Measurements from ENCODE around the gene TAF1D.
"Not testable (repeated sequence)": the region's sequence is repeated elsewhere in the genome, so short reads cannot be mapped to it uniquely, and the experiment has no call there.

The TAF1D gene, protein sequence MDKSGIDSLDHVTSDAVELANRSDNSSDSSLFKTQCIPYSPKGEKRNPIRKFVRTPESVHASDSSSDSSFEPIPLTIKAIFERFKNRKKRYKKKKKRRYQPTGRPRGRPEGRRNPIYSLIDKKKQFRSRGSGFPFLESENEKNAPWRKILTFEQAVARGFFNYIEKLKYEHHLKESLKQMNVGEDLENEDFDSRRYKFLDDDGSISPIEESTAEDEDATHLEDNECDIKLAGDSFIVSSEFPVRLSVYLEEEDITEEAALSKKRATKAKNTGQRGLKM

DNA sequence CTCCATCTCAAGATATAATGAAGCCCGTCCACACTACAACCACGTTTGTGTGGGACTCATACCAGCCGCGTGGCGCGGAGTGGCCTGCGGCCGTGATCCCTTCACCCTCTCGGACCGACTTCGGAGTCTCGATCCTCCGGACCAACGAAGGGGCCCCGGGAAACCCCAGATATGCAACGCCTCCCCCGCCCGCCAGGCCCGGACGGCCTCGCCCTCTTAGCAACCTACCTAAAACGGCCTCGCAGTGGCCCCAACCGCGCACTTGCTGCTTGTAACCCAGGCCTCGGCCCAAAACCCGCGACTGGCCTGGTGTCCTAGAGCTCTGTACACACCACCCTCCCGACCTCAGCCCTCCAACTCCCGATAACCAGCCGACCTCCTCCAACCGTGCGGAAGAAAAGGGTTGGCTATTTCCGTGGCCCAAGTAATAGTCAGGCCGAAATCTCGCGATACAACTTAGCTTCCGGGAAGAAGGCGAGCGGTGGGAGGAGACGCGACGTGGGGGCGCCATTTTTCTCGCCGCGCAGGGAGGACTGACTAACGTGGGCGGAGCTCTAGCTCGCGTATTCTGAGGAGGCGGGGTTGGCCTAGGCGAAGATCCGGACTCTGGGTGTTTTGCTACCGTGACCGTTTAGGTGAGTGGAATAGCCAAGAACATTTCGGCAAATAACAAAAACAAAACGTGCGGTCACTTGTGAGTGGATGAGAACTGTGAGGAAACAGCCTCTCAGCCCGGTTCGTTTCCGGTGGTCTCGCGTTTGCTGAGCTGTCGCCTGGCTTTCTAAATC is at the start of gene TAF1D, which contains the start of gene C11orf54:
Gene TAF1D (minus strand): TSS at position 402 of the 788 bp plus-strand sequence. CDS start 2,191 bp downstream, outside the sequence.
Gene C11orf54 (plus strand): TSS at position 579 of the 788 bp plus-strand sequence. CDS start 5,722 bp downstream, outside the sequence.
- peak within 1 kb of the TSS; percentile 100 for H3K4me3 Mint-ChIP-seq
- peaks cover 49% of the 10 kb centered on the region for H3K4me1 Mint-ChIP-seq (ENCODE audit: low read depth)
- H3K27me3 Mint-ChIP-seq, result no peaks in the 10 kb centered on the region
- DNase-seq, result peak; percentile 94
- no peaks in the 10 kb centered on the region for H3K9me3 Mint-ChIP-seq
- H3K27ac Mint-ChIP-seq, result peak within 1 kb of the TSS; percentile 100
- H3K36me3 Mint-ChIP-seq (ENCODE audit: low read depth), result peaks cover 77% of the 10 kb centered on the region

DNA sequence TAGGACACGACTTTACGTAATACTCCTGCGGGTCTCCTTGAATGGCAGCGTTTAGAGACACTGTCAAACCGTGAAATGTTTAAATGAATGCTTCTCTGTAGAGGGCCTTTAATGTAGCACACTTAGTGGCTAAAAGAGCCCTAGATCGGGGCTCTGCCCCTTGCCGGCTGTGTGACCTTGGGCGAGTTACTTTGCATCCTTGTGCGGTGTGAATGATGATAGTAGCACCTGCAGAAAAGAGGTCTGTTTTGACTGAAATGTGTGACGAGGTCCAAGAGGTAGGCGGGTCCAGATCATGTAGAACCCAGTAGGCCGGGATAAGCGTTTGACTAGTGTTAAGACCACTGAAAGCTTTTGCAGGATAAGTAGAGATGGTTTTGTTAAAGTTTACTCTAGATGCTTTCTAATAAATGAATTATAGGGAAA is 43.7 kb upstream of the TAF1D start:
- H3K36me3 Mint-ChIP-seq (ENCODE audit: low read depth), result peaks cover 61% of the 10 kb centered on the region
- no peaks in the 10 kb centered on the region for H3K27me3 Mint-ChIP-seq
- H3K9me3 Mint-ChIP-seq, result no peaks in the 10 kb centered on the region
- peak overlapping the region; percentile 98 for H3K27ac Mint-ChIP-seq
- H3K4me1 Mint-ChIP-seq (ENCODE audit: low read depth), result peaks cover 43% of the 10 kb centered on the region
- no peak for DNase-seq
- H3K4me3 Mint-ChIP-seq, result peak overlapping the region; percentile 99

DNA sequence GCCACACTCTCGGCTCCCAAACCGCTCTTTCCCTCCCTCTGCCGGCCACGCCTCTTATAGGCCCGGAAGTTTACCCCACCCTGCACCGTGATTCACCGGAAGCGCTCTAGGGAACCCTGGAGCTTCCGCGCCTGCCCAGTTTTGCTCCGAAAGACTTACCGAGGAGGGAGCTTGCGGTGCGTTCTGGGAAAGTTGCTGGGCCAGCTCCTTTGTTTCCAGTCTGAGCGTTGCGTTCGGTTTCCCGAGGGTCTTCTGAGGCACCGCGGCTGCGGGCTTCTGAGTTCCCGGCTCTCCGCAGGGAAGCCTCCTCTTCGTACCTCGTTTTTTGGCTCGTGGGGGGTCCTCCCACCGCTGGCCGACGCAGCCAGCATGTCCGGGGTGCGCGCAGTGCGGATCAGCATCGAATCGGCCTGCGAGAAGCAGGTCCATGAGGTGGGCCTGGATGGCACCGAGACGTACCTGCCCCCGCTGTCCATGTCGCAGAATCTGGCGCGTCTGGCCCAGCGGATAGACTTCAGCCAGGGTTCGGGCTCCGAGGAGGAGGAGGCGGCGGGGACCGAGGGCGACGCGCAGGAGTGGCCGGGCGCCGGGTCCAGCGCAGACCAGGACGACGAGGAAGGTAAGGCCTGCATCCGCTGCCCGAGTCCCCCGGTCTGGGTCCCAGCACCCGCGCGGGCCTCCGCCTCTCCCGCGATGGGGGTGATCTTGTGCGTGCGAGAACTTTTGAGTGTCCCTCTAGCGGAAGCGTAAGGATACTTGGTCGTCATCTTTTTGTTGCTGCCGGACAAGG is 43.0 kb upstream of the TAF1D start, which contains the start of gene MED17:
Gene MED17 (plus strand): TSS at position 138 of the 790 bp plus-strand sequence. CDS start 232 bp downstream, at position 370.
- DNase-seq, result peak; percentile 90
- Mint-ChIP-seq H3K4me3 (peak within 1 kb of the TSS; percentile 99), H3K9me3 (no peaks in the 10 kb centered on the region), H3K36me3 (ENCODE audit: low read depth) (peaks cover 60% of the 10 kb centered on the region), H3K27ac (peak within 1 kb of the TSS; percentile 98), H3K27me3 (no peaks in the 10 kb centered on the region), H3K4me1 (ENCODE audit: low read depth) (peaks cover 40% of the 10 kb centered on the region)

DNA sequence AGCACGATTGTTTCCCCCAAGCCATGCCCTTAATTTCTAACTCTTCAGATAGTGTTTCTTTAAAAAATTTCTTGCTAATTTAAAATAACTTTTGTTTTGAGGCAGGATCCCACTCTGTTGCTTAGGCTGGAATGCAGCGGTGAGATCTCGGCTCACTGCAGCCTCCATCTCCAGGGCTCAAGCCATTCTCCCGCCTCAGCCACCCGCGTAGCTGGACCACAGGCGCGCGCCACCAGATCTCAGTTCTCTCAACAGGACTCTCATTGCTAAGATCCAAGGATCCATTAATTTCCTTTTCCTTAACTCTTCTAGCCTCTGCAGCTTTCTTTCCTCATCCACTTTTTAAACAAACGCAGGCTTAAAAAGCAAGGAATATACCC is 42.5 kb upstream of the TAF1D start:
- no peaks in the 10 kb centered on the region for H3K9me3 Mint-ChIP-seq

DNA sequence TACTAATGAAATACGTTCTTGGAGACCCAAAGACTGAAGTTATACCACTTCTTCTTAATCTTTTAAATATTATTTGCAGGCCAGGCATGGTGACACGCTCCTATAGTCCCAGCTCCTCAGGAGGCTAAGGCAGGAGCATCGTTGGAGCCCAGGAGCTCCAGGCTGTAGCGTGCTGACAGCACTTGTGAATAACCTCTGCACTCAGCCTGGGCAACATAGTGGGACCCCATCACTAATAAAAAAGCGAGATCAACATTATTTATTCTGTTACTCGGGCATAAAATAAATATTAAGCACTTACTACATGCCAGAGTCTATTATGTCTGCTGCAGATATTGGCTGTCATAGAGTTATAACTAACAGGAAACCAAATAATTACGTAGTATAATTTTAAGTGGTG is 42.1 kb upstream of the TAF1D start:
- peak overlapping the region; percentile 99 for H3K4me3 Mint-ChIP-seq
- H3K27me3 Mint-ChIP-seq, result no peaks in the 10 kb centered on the region
- no peak for DNase-seq
- H3K27ac Mint-ChIP-seq, result peak overlapping the region; percentile 98
- H3K9me3 Mint-ChIP-seq, result no peaks in the 10 kb centered on the region
- peaks cover 36% of the 10 kb centered on the region for H3K4me1 Mint-ChIP-seq (ENCODE audit: low read depth)
- peaks cover 52% of the 10 kb centered on the region for H3K36me3 Mint-ChIP-seq (ENCODE audit: low read depth)

More for the DNA sequence above, 42.5 kb upstream of the TAF1D start:
- no peak for DNase-seq
- Mint-ChIP-seq H3K4me3 (peak overlapping the region; percentile 99), H3K36me3 (ENCODE audit: low read depth) (peaks cover 54% of the 10 kb centered on the region), H3K27ac (peak overlapping the region; percentile 98), H3K27me3 (no peaks in the 10 kb centered on the region), H3K4me1 (ENCODE audit: low read depth) (peaks cover 38% of the 10 kb centered on the region)

DNA sequence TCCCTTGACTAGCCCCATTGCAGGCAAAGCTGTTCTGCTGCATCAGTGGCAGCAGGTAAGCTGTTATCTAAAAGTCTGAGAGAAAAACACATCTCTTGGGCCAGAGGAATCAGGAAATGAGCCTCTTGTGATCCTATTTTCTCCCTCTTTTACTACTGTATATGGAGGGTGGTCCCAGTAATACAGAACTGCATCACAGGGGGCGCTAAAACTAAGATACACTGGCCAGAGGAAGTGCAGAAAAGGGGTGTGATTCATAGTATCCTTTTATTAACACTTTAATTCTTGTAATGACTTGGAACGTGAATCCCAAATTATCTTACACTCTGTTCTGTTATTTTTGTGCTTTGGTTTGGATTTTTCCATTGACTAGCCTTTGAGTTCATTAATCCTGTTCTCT is 34.0 kb upstream of the TAF1D start:
- no peak overlapping the region for H3K4me3 Mint-ChIP-seq
- H3K27me3 Mint-ChIP-seq, result no peaks in the 10 kb centered on the region
- no peak overlapping the region for H3K27ac Mint-ChIP-seq
- H3K9me3 Mint-ChIP-seq, result no peaks in the 10 kb centered on the region
- H3K4me1 Mint-ChIP-seq (ENCODE audit: low read depth), result no peaks in the 10 kb centered on the region
- no peak for DNase-seq
- peaks cover 7% of the 10 kb centered on the region for H3K36me3 Mint-ChIP-seq (ENCODE audit: low read depth)

DNA sequence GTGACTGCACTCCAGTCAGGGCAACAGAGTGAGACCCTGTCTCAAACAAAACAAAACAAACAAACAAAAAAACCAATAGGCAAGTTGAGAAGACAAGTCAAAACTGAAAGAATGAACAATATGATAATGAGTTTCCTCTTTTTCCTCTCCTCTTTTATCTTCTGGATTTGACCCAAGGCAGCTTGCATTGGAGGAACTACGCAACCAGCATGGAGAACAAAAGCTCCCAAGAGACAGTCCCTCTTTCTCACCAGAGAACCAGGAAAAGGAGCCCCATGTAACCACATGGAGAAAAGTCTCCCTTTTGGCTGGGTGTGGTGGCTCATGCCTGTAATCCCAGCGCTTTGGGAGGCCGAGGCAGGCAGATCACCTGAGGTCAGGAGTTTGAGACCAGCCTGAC is 33.3 kb upstream of the TAF1D start:
- H3K4me3 Mint-ChIP-seq; DNase-seq; H3K36me3 Mint-ChIP-seq (ENCODE audit: low read depth); H3K27ac Mint-ChIP-seq; H3K9me3 Mint-ChIP-seq; H3K27me3 Mint-ChIP-seq; H3K4me1 Mint-ChIP-seq (ENCODE audit: low read depth): not testable (repeated sequence)

DNA sequence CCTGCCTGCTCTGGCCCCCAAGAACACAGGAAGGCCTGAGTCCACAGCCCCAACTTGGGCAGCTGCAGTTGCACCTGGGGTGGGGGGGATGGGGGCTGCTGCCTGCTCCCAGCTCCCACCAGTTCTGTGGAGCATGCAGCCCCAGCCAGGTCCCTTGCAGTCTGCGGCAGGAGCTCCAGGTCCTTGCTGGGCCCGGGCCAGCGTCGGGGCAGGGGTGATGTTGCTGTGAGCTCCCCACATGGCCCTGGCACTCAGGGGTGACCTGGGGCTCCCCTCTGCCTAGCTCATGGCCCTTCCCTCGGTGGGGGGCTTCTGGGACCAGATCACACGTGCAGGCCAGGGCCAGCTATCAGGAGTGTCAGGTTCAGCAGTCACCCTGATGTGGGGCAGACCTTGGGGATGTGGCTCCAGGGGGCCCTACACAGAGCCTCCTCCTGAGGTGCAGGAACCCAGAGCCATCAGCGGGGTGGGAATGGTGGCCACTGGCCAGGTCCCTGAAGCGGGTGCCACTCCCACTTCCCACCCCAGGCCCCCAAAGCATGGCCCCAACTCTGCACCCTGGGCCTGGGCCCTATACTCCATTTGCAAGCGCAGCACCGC is 32.4 kb upstream of the TAF1D start:
- no peak overlapping the region for H3K4me3 Mint-ChIP-seq
- no peaks in the 10 kb centered on the region for H3K9me3 Mint-ChIP-seq
- H3K4me1 Mint-ChIP-seq (ENCODE audit: low read depth), result no peaks in the 10 kb centered on the region
- peaks cover 3% of the 10 kb centered on the region for H3K36me3 Mint-ChIP-seq (ENCODE audit: low read depth)
- no peaks in the 10 kb centered on the region for H3K27me3 Mint-ChIP-seq
- no peak for DNase-seq
- no peak overlapping the region for H3K27ac Mint-ChIP-seq

DNA sequence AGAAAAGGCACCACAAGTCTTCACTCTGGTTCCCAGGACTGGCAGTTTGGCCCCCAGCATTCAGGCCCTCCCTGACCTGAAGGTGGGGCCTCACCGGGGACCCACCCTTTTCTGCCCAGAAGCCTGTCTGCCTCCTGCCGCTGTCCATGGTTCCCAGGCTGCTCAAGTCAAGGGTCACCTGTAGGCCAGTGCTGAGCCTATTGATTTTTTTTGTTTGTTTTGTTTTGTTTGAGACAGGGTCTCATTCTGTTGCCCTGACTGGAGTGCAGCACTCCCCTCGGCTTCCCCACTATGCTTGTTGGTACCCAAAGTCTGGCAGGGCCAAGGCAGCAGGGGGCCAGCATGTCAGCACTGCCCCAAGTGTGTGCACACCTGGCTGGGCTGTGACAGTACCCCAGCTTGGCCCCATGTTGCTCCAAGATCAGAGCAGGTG is 31.8 kb upstream of the TAF1D start:
- Mint-ChIP-seq H3K9me3 (no peaks in the 10 kb centered on the region), H3K27ac (no peak overlapping the region), H3K4me1 (ENCODE audit: low read depth) (no peaks in the 10 kb centered on the region), H3K27me3 (no peaks in the 10 kb centered on the region), H3K4me3 (no peak overlapping the region), H3K36me3 (ENCODE audit: low read depth) (peaks cover 3% of the 10 kb centered on the region)
- DNase-seq, result no peak

DNA sequence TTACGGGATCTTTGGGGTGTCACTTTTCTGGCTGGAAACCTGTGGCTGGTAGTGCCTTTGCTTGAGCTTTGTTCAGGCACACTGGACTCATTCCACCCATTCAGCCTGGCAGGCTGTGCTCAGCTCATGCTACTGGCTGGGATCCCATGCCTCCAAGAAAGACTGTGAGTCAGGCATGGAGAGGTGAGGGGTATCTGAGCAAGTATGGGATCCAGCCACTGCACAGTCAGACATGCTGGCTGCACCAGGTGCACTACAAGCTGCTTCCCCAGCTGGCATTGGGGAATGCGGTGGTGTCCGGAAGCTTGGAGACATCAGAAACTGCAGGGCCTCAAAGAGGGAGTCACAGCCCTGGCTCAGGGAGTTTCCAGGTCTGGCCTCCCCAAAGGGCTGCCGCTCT is 30.8 kb upstream of the TAF1D start:
- H3K27ac Mint-ChIP-seq, result no peak overlapping the region
- no peaks in the 10 kb centered on the region for H3K4me1 Mint-ChIP-seq (ENCODE audit: low read depth)
- H3K4me3 Mint-ChIP-seq, result no peak overlapping the region
- no peaks in the 10 kb centered on the region for H3K27me3 Mint-ChIP-seq
- DNase-seq, result no peak
- no peaks in the 10 kb centered on the region for H3K9me3 Mint-ChIP-seq
- peaks cover 5% of the 10 kb centered on the region for H3K36me3 Mint-ChIP-seq (ENCODE audit: low read depth)

DNA sequence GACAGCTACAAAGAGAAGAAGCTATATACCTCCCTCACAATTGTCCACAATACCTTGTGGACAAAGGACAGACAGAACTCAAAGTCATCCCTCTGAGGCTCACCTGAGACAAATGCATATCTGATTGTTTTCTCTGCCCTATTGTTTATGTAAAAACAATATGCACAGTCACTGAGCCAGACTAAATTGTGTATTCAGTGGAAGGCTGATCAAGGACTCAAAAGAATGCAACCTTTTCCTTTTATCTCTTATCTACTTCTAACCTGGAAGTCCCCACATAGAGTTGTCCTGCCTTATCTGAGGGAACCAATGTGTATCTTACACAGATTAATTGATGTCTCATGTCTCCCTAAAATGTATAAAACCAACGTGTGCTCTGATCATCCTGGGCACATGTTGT is 28.9 kb upstream of the TAF1D start:
- Mint-ChIP-seq H3K27me3 (no peaks in the 10 kb centered on the region), H3K4me1 (ENCODE audit: low read depth) (no peaks in the 10 kb centered on the region), H3K4me3 (no peak overlapping the region), H3K27ac (no peak overlapping the region), H3K9me3 (peaks cover 5% of the 10 kb centered on the region), H3K36me3 (ENCODE audit: low read depth) (peaks cover 23% of the 10 kb centered on the region)
- DNase-seq, result no peak

DNA sequence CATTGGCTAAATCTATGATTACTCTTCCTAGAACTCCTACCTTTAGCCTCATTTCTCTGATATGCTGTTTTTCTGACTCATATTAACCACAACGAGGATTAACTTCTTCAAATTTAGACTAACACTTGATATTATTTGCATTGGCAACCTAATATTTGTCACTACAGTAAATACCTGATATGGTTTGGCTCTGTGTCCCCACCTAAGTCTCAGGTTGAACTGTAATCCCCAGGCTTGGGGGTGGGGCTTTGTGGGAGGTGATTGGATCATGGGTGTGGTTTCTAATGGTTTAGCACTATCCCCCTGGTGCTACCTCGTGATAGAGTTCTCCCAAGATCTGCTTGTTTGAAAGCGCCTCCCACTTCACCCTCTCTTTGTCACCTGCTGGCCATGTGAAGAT is 25.7 kb upstream of the TAF1D start:
- no peak overlapping the region for H3K4me3 Mint-ChIP-seq
- no peak overlapping the region for H3K27ac Mint-ChIP-seq
- H3K9me3 Mint-ChIP-seq, result peaks cover 5% of the 10 kb centered on the region
- H3K27me3 Mint-ChIP-seq, result no peaks in the 10 kb centered on the region
- no peaks in the 10 kb centered on the region for H3K4me1 Mint-ChIP-seq (ENCODE audit: low read depth)
- H3K36me3 Mint-ChIP-seq (ENCODE audit: low read depth), result peaks cover 45% of the 10 kb centered on the region
- DNase-seq, result no peak

DNA sequence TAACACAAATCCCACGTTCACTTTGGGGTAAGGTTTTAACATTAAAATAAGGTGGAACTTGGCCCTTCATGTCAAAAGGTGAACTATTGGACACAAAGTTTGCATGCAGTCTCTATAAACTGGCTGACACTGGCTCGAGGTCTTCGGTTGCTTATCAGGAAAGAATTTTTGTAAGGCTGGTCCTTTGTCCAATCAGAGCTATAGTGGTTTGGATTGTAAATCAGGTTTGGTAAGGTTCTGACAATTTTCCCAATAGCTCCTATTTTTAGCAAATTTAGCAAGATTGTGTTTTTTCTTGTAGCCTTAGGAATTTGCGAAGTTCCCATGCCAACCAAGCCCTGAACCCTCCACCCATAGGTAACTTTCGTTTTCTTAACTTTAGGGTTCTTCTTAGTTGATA is 25.2 kb upstream of the TAF1D start:
- Mint-ChIP-seq H3K27me3 (no peaks in the 10 kb centered on the region), H3K4me3 (no peak overlapping the region), H3K27ac (no peak overlapping the region), H3K9me3 (peaks cover 5% of the 10 kb centered on the region), H3K36me3 (ENCODE audit: low read depth) (peaks cover 42% of the 10 kb centered on the region), H3K4me1 (ENCODE audit: low read depth) (no peaks in the 10 kb centered on the region)
- DNase-seq, result no peak

DNA sequence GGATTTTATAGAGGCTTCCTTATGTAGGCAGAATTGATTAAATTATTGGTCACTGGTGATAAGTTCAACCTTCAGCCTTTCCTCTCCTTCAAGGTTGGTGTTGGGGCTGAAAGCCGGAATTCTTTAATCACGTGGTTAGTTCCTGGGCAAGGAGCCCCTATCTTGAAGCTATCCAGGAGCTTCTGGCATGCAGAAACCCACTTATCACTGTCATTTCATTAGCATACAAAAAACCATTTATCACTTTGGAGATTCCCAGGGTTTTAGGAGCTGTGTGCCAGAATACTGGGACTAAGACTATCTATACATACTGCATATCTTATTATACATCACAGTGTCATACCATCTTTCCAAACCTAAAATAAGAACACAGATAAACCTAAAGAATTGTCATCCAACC is 24.3 kb upstream of the TAF1D start:
- H3K4me3 Mint-ChIP-seq, result no peak overlapping the region
- peaks cover 5% of the 10 kb centered on the region for H3K9me3 Mint-ChIP-seq
- no peak overlapping the region for H3K27ac Mint-ChIP-seq
- DNase-seq, result no peak
- peaks cover 51% of the 10 kb centered on the region for H3K36me3 Mint-ChIP-seq (ENCODE audit: low read depth)
- H3K27me3 Mint-ChIP-seq, result no peaks in the 10 kb centered on the region
- no peaks in the 10 kb centered on the region for H3K4me1 Mint-ChIP-seq (ENCODE audit: low read depth)

Measured in activated T-cell treated with anti-CD3 and anti-CD28 coated beads, Interleukin-2, amount 50 U/mL, for 24 hours (primary cell).